RWPE2 (cell line): ENCODE measurements around the gene SELPLG.

Experiments
- ATAC-seq: fragments of 200-7000 bp; cut with Tn5 transposase; 3 replicates; pipeline ENCODE4 v1.9.1; 2021; ENCODE audit warnings: low read depth
- DNase-seq: peaks from one replicate; pipeline ENCODE4 v3.0.0-alpha.2; 2020; ENCODE audit warnings: low spot score
- H3K27ac ChIP-seq: fragments of 450-650 bp; 2 replicates; pipeline ENCODE4 v1.5.1; 2017; ENCODE audit warnings: mild to moderate bottlenecking; ENCODE audit not compliant: poor library complexity, severe bottlenecking
- H3K27me3 ChIP-seq: fragments of 250-450 bp; sonication (Bioruptor Pico); 2 replicates; pipeline ENCODE4 v1.5.1; 2021; ENCODE audit warnings: mild to moderate bottlenecking, moderate library complexity; ENCODE audit not compliant: insufficient read depth, poor library complexity, severe bottlenecking
- H3K36me3 ChIP-seq: fragments of 250-450 bp; sonication (Bioruptor Pico); 2 replicates; pipeline ENCODE4 v1.5.1; 2020; ENCODE audit warnings: low read depth, mild to moderate bottlenecking, moderate library complexity
- H3K4me1 ChIP-seq: fragments of 250-450 bp; sonication (Bioruptor Pico); 2 replicates; pipeline ENCODE4 v1.5.1; 2021; ENCODE audit warnings: mild to moderate bottlenecking, moderate library complexity; ENCODE audit not compliant: insufficient read depth, poor library complexity, severe bottlenecking
- H3K4me3 ChIP-seq: fragments of 250-450 bp; sonication (Bioruptor Pico); 2 replicates; pipeline ENCODE4 v1.5.1; 2021; ENCODE audit warnings: mild to moderate bottlenecking, moderate library complexity; ENCODE audit not compliant: severe bottlenecking
- H3K9me3 ChIP-seq: fragments of 250-450 bp; sonication (Bioruptor Pico); 2 replicates; pipeline ENCODE4 v1.5.1; 2021; ENCODE audit warnings: mild to moderate bottlenecking, moderate library complexity; ENCODE audit not compliant: severe bottlenecking
- CTCF ChIP-seq: fragments of 450-650 bp; IDR thresholded peaks from one replicate; pipeline ENCODE4 v1.5.1; 2017; ENCODE audit warnings: mild to moderate bottlenecking, moderate library complexity; ENCODE audit not compliant: poor library complexity, severe bottlenecking

Gene SELPLG

GRCh38 chr12:108642899-108643654 is 9.4 kb upstream of the SELPLG start:
- H3K36me3 ChIP-seq = peaks cover 35% of the 10 kb centered on the region
- ATAC-seq (no peak), DNase-seq (no peak)
- H3K4me3 ChIP-seq = no peak overlapping the region
- H3K4me1 ChIP-seq = peaks cover 10% of the 10 kb centered on the region
- no peaks in the 10 kb centered on the region for H3K27me3 ChIP-seq
- H3K27ac ChIP-seq = no peak overlapping the region
- H3K9me3 ChIP-seq = no peaks in the 10 kb centered on the region
- no peak for TF ChIP-seq CTCF

GRCh38 chr12:108642269-108642870 is 8.7 kb upstream of the SELPLG start:
- H3K36me3 ChIP-seq = peaks cover 28% of the 10 kb centered on the region

GRCh38 chr12:108641446-108642268 is 8.0 kb upstream of the SELPLG start:
- H3K27me3 ChIP-seq = no peaks in the 10 kb centered on the region
- peaks cover 10% of the 10 kb centered on the region for H3K4me1 ChIP-seq
- no peak for TF ChIP-seq CTCF
- H3K9me3 ChIP-seq = no peaks in the 10 kb centered on the region
- H3K27ac ChIP-seq = no peak overlapping the region
- DNase-seq = no peak
- H3K36me3 ChIP-seq = peaks cover 21% of the 10 kb centered on the region
- ATAC-seq = peak; percentile 3; the same call in 2 of the 3 replicates
- no peak overlapping the region for H3K4me3 ChIP-seq

More at GRCh38 chr12:108642269-108642870, 8.7 kb upstream of the SELPLG start:
- Histone ChIP-seq H3K4me3 (no peak overlapping the region), H3K27me3 (no peaks in the 10 kb centered on the region), H3K9me3 (no peaks in the 10 kb centered on the region), H3K27ac (no peak overlapping the region), H3K4me1 (peaks cover 10% of the 10 kb centered on the region)
- no peak for TF ChIP-seq CTCF
- DNase-seq (no peak), ATAC-seq (no peak)

GRCh38 chr12:108640802-108641445 is 7.2 kb upstream of the SELPLG start:
- Histone ChIP-seq H3K36me3 (peaks cover 13% of the 10 kb centered on the region; the same call in 1 of the 2 replicates), H3K4me1 (peaks cover 10% of the 10 kb centered on the region), H3K9me3 (no peaks in the 10 kb centered on the region), H3K27me3 (no peaks in the 10 kb centered on the region), H3K4me3 (no peak overlapping the region), H3K27ac (no peak overlapping the region)
- ATAC-seq = peak; percentile 40
- no peak for DNase-seq
- no peak for TF ChIP-seq CTCF
